Gastrocnemius medialis (tissue), 4 donors: ENCODE measurements around the gene TMEM87B. TPM values are rescaled to one million over a fixed set of nuclear protein-coding genes. Genes with fewer than 3 reads are reported as not detected.

Experiments
- ATAC-seq, 2 donors: fragments of 150-250 bp; one replicate each; pipeline ENCODE4 v1.9.1; 2016
- DNase-seq, 2 donors: peaks; one replicate each; pipeline ENCODE4 v3.0.0-alpha.2; 2019
- H3K27ac ChIP-seq, 4 donors: fragments of 200-600 bp; sonication (generic); 1 replicate in 1 of 4; 2 replicates in 3 of 4; pipeline ENCODE4 v1.5.1; 2016 to 2018; ENCODE audit warnings: mild to moderate bottlenecking in 2 of 4, moderate library complexity in 1 of 4
- H3K27me3 ChIP-seq, 3 donors: fragments of 200-600 bp; sonication (generic) in 2 of 3; 1 replicate in 1 of 3; 2 replicates in 2 of 3; pipeline versions ENCODE4 v1.5.1 to v1.6.0; 2016 to 2019; ENCODE audit warnings: mild to moderate bottlenecking in 1 of 3, moderate library complexity in 1 of 3
- H3K36me3 ChIP-seq, 2 donors: fragments of 200-600 bp; sonication (generic) in 1 of 2; one replicate each; pipeline ENCODE4 v1.5.1; 2017 to 2018
- H3K4me1 ChIP-seq, 2 donors: fragments of 200-600 bp; sonication (generic) in 1 of 2; one replicate each; pipeline ENCODE4 v1.5.1; 2016 to 2017; ENCODE audit warnings: mild to moderate bottlenecking in 2 of 2
- H3K4me3 ChIP-seq, 4 donors: fragments of 200-600 bp; sonication (generic) in 3 of 4; 1 replicate in 1 of 4; 2 replicates in 3 of 4; pipeline ENCODE4 v1.5.1; 2016 to 2019; ENCODE audit warnings: mild to moderate bottlenecking in 2 of 4
- H3K9me3 ChIP-seq, 3 donors: fragments of 200-600 bp; sonication (generic) in 2 of 3; 1 replicate in 1 of 3; 2 replicates in 2 of 3; pipeline ENCODE4 v1.5.1; 2016 to 2019
- CTCF ChIP-seq, 5 experiments: fragments of 450-650 bp in 3 of 5; fragments of 200-600 bp in 2 of 5; sonication (generic) in 2 of 5; IDR thresholded peaks in 4 of 5; conservative IDR thresholded peaks in 1 of 5; 1 replicate in 4 of 5; 2 replicates in 1 of 5; pipeline ENCODE4 v1.5.1; 2016 to 2019; ENCODE audit warnings: antibody characterized with exemption in 5 of 5, mild to moderate bottlenecking in 3 of 5, moderate library complexity in 3 of 5
- POLR2A ChIP-seq, 2 donors: fragments of 450-650 bp; IDR thresholded peaks; one replicate each; pipeline ENCODE4 v1.6.1; 2017; ENCODE audit warnings: antibody characterized with exemption in 2 of 2, mild to moderate bottlenecking in 2 of 2, moderate library complexity in 2 of 2
- in situ Hi-C, 4 donors: fragments of 200-750 bp; cut with MboI; loops; one replicate each; pipeline versions ENCODE4 v1.15.0 to v1.8.0; 2017; ENCODE audit warnings: low sequenced_read_pairs in 4 of 4
- intact Hi-C: fragments of 100-400 bp; cut with DNase I; formaldehyde crosslinking; loops from one replicate; pipeline ENCODE4 v1.15.1; 2023; ENCODE audit warnings: low total_unique reads
- total RNA-seq, 4 donors: library from RNA; depleted of rRNA; stranded (reverse); fragments of >200 nt; gene quantifications; one replicate each; pipeline versions ENCODE4 v1.1.0 to v1.2.3, GENCODE V29; 2016

Gene TMEM87B
- total RNA-seq, 4 donors from 2014 or later, result 2.6 to 5.0 (median 3.1) TPM

GRCh38 chr2:112024896-112025491 lies 30.1 kb upstream of the TMEM87B start:
- Histone ChIP-seq H3K4me3 (no peak overlapping the region), H3K36me3 (peaks cover 0 to 7% of the 10 kb centered on the region in 2 donors), H3K9me3 (no peaks in the 10 kb centered on the region), H3K27ac (no peak overlapping the region), H3K27me3 (no peaks in the 10 kb centered on the region), H3K4me1 (no peaks in the 10 kb centered on the region)
- TF ChIP-seq POLR2A (IDR thresholded peaks at IDR 0.05), result no peak
- TF ChIP-seq CTCF (IDR thresholded peaks at IDR 0.05 in 4 of 5, conservative IDR thresholded peaks at IDR 0.05 in 1 of 5), result no peak
- intact Hi-C loops (no loop called here), in situ Hi-C loops (no loop called here)
- ATAC-seq (no peak), DNase-seq (no peak)

- peaks cover 0 to 1% of the 10 kb centered on the region in 2 donors for H3K4me1 ChIP-seq
- intact Hi-C loops (no loop called here), in situ Hi-C loops (no loop called here)
- DNase-seq (no peak), ATAC-seq (no peak)
- no peaks in the 10 kb centered on the region for H3K36me3 ChIP-seq
- H3K9me3 ChIP-seq, result no peaks in the 10 kb centered on the region
- no peaks in the 10 kb centered on the region for H3K27me3 ChIP-seq
- H3K27ac ChIP-seq, result no peak overlapping the region
- TF ChIP-seq POLR2A (IDR thresholded peaks at IDR 0.05), result no peak
- TF ChIP-seq CTCF (IDR thresholded peaks at IDR 0.05 in 4 of 5, conservative IDR thresholded peaks at IDR 0.05 in 1 of 5), result no peak
- no peak overlapping the region for H3K4me3 ChIP-seq
These were observed 28.6 kb upstream of the TMEM87B start for GRCh38 chr2:112026509-112026908.

GRCh38 chr2:112027767-112028166 lies 27.3 kb upstream of the TMEM87B start:
- H3K27ac ChIP-seq, result no peak overlapping the region
- H3K4me3 ChIP-seq, result no peak overlapping the region
- H3K27me3 ChIP-seq, result no peaks in the 10 kb centered on the region
- no peaks in the 10 kb centered on the region for H3K9me3 ChIP-seq
- H3K36me3 ChIP-seq, result no peaks in the 10 kb centered on the region
- in situ Hi-C loops (no loop called here), intact Hi-C loops (no loop called here)
- no peak for DNase-seq
- peaks cover 0 to 9% of the 10 kb centered on the region in 2 donors for H3K4me1 ChIP-seq
- no peak for ATAC-seq
- no peak for TF ChIP-seq CTCF (IDR thresholded peaks at IDR 0.05 in 4 of 5, conservative IDR thresholded peaks at IDR 0.05 in 1 of 5)
- TF ChIP-seq POLR2A (IDR thresholded peaks at IDR 0.05), result no peak

- Histone ChIP-seq H3K36me3 (no peaks in the 10 kb centered on the region), H3K27ac (no peak overlapping the region), H3K4me1 (peaks cover 0 to 9% of the 10 kb centered on the region in 2 donors), H3K9me3 (no peaks in the 10 kb centered on the region), H3K27me3 (no peaks in the 10 kb centered on the region), H3K4me3 (no peak overlapping the region)
- no peak for TF ChIP-seq POLR2A (IDR thresholded peaks at IDR 0.05)
- DNase-seq (no peak), ATAC-seq (no peak)
- in situ Hi-C loops, result no loop called here
- intact Hi-C loops, result no loop called here
These were observed 25.9 kb upstream of the TMEM87B start for GRCh38 chr2:112029164-112029563.

- ATAC-seq, result peak in 1 of 2 donors; percentile 36
- intact Hi-C loops, result no loop called here
- in situ Hi-C loops, result no loop called here
These were observed 23.4 kb upstream of the TMEM87B start for GRCh38 chr2:112031473-112032223.

More at GRCh38 chr2:112031473-112032223, 23.4 kb upstream of the TMEM87B start:
- no peaks in the 10 kb centered on the region for H3K36me3 ChIP-seq
- TF ChIP-seq POLR2A (IDR thresholded peaks at IDR 0.05) (no peak), CTCF (IDR thresholded peaks at IDR 0.05 in 4 of 5, conservative IDR thresholded peaks at IDR 0.05 in 1 of 5) (no peak)
- no peaks in the 10 kb centered on the region for H3K27me3 ChIP-seq
- DNase-seq, result no peak
- H3K27ac ChIP-seq, result peak overlapping the region in 2 of 4 donors; percentile 27 to 42
- peaks cover 0 to 9% of the 10 kb centered on the region in 2 donors for H3K4me1 ChIP-seq
- H3K4me3 ChIP-seq, result no peak overlapping the region
- no peaks in the 10 kb centered on the region for H3K9me3 ChIP-seq
